ENCODE data around the gene CDC34.

GRCh38 chr19:519449-519865, 12.1 kb upstream of the CDC34 start:
- no peak for TF ChIP-seq POLR2A (IDR thresholded peaks at IDR 0.05)
- TF ChIP-seq CTCF (IDR thresholded peaks at IDR 0.05): no peak
